PC-3 (cell line): ENCODE data around the gene UCHL5. TPM values are rescaled to one million over a fixed set of nuclear protein-coding genes. Genes with fewer than 3 reads are reported as not detected.

Experiments
- ATAC-seq: fragments of 200-7000 bp; cut with Tn5 transposase; 2 replicates; pipeline ENCODE4 v1.9.1; 2020; ENCODE audit warnings: mild to moderate bottlenecking, moderate library complexity
- BruUV-seq: library from RNA; stranded (reverse); fragments of 400-500 nt; replicated peaks from 2 replicates; lab custom pipeline; 2021; lab: Mats Ljungman, UMichigan
- CTCF ChIA-PET: fragments of 300-600 bp; sonication (Branson Sonifier 250); formaldehyde crosslinking; loops from one replicate; lab custom pipeline; 2022; ENCODE audit warnings: antibody characterized with exemption; lab: Charles Lee
- POLR2A ChIA-PET: fragments of 300-600 bp; sonication (Branson Sonifier 250); formaldehyde crosslinking; loops from one replicate; lab custom pipeline; 2022; ENCODE audit warnings: antibody characterized with exemption; ENCODE audit not compliant: unreplicated experiment; lab: Charles Lee
- DNase-seq: peaks from one replicate; pipeline ENCODE4 v3.0.0-alpha.2; 2015
- H2AFZ ChIP-seq: fragments of 300-600 bp; sonication (generic); 2 replicates; pipeline ENCODE4 v1.6.0; 2016; ENCODE audit warnings: antibody characterized with exemption, low read length
- H3F3A ChIP-seq: fragments of 300-600 bp; sonication (generic); one replicate; pipeline ENCODE4 v1.6.0; 2017; ENCODE audit warnings: antibody characterized with exemption, low read length, control low read depth, mild to moderate bottlenecking; ENCODE audit not compliant: unreplicated experiment
- H3K27ac ChIP-seq: fragments of 300-600 bp; sonication (generic); 2 replicates; pipeline ENCODE4 v1.5.1; 2016; ENCODE audit warnings: mild to moderate bottlenecking, low read length
- H3K27me3 ChIP-seq: fragments of 300-600 bp; sonication (generic); 2 replicates; pipeline ENCODE4 v1.6.1; 2016; ENCODE audit warnings: low read length, mixed read lengths
- H3K36me3 ChIP-seq: fragments of 300-600 bp; sonication (generic); 2 replicates; pipeline ENCODE4 v1.6.1; 2016; ENCODE audit warnings: low read depth, mixed run types, low read length, mixed read lengths
- H3K4me1 ChIP-seq: fragments of 300-600 bp; sonication (generic); 2 replicates; pipeline ENCODE4 v1.5.1; 2016; ENCODE audit warnings: low read length; ENCODE audit not compliant: insufficient read depth
- H3K4me2 ChIP-seq: fragments of 300-600 bp; sonication (generic); 2 replicates; pipeline ENCODE4 v1.6.0; 2016; ENCODE audit warnings: low read length
- H3K4me3 ChIP-seq: fragments of 300-600 bp; sonication (generic); 2 replicates; pipeline ENCODE4 v1.5.1; 2016; ENCODE audit warnings: mild to moderate bottlenecking, low read length, mixed read lengths
- H3K79me2 ChIP-seq: fragments of 300-600 bp; sonication (generic); 2 replicates; pipeline ENCODE4 v1.6.1; 2017; ENCODE audit warnings: low read length, mixed read lengths
- H3K9ac ChIP-seq: fragments of 300-600 bp; sonication (generic); 2 replicates; pipeline ENCODE4 v1.6.0; 2016; ENCODE audit warnings: mild to moderate bottlenecking, low read length
- H3K9me2 ChIP-seq: fragments of 300-600 bp; sonication (generic); replicated peaks from 2 replicates; pipeline ENCODE4 v1.6.1; 2016; ENCODE audit warnings: mixed run types, low read length, mixed read lengths
- H3K9me3 ChIP-seq: fragments of 300-600 bp; sonication (generic); 2 replicates; pipeline ENCODE4 v1.6.1; 2016; ENCODE audit warnings: low read length, mixed read lengths
- H4K20me1 ChIP-seq: fragments of 300-600 bp; sonication (generic); 2 replicates; pipeline ENCODE4 v1.6.1; 2016; ENCODE audit warnings: low read length, mixed read lengths
- EZH2 ChIP-seq: fragments of 300-600 bp; sonication (generic); IDR thresholded peaks from one replicate; pipeline ENCODE4 v1.6.1; 2017; ENCODE audit warnings: antibody characterized with exemption, mild to moderate bottlenecking, low read length; ENCODE audit not compliant: unreplicated experiment
- EZH2phosphoT487 ChIP-seq: fragments of 300-600 bp; sonication (generic); IDR thresholded peaks from 2 replicates; pipeline ENCODE4 v1.6.1; 2018; ENCODE audit warnings: mild to moderate bottlenecking, antibody characterized with exemption, low read length, borderline replicate concordance
- intact Hi-C: fragments of 100-400 bp; cut with micrococcal nuclease; formaldehyde crosslinking; loops from 2 replicates; pipeline ENCODE4 v1.9.0; 2023
- total RNA-seq: library from RNA; depleted of rRNA; stranded (reverse); fragments of >200 nt; gene quantifications from 2 replicates; pipeline ENCODE4 v1.2.3, GENCODE V29; 2014
- TF ChIP-seq, protein P1 (sequence below): fragments of 300-600 bp; sonication (generic); conservative IDR thresholded peaks from 2 replicates; pipeline ENCODE4 v1.5.1; 2017; ENCODE audit warnings: antibody characterized with exemption, low read depth, mild to moderate bottlenecking, low read length

UCHL5 gene
- total RNA-seq, 1 experiment from 2014 or later = 31.3 TPM

DNA sequence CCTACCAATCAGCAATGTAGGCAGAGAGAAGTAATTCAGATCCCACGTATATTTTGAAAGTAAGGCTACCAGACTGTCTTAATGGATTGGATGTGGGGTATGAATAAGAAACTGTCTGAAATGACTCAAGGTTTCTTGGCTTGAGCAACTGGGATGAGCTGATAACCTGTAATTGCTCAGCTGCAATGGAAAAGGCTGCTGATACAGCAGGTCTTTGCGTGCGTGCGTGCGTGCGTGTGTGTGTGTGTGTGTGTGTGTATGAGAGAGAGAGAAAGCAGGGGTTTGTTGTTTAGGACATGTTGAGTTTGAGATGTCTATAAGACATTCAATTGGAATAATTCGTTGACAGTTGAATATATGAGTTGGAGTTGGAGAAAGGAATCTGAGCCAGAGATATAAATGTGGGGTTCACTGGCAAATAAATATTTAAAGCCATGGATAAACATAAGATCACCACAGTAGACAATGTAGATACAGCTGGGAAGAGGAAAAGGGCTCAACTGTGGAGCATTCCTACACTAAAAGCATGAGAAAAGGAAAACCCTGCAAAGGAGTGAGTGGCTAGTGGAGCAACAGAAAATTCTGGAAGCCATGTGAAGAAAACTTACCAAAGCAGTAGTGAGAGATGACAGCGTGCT, 72.9 kb downstream of the UCHL5 start:
- no TSS peak for BruUV-seq
- no peaks in the 10 kb centered on the region for H3K27me3 ChIP-seq
- H3F3A ChIP-seq = no peaks in the 10 kb centered on the region
- POLR2A ChIA-PET = no interaction called here
- TF ChIP-seq EZH2 (no peak), EZH2phosphoT487 (no peak)
- TF ChIP-seq, protein P1, sequence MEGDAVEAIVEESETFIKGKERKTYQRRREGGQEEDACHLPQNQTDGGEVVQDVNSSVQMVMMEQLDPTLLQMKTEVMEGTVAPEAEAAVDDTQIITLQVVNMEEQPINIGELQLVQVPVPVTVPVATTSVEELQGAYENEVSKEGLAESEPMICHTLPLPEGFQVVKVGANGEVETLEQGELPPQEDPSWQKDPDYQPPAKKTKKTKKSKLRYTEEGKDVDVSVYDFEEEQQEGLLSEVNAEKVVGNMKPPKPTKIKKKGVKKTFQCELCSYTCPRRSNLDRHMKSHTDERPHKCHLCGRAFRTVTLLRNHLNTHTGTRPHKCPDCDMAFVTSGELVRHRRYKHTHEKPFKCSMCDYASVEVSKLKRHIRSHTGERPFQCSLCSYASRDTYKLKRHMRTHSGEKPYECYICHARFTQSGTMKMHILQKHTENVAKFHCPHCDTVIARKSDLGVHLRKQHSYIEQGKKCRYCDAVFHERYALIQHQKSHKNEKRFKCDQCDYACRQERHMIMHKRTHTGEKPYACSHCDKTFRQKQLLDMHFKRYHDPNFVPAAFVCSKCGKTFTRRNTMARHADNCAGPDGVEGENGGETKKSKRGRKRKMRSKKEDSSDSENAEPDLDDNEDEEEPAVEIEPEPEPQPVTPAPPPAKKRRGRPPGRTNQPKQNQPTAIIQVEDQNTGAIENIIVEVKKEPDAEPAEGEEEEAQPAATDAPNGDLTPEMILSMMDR = no peak
- no peak overlapping the region for H3K4me2 ChIP-seq
- DNase-seq (no peak), ATAC-seq (no peak)
- intact Hi-C loops = no loop called here
- H3K4me1 ChIP-seq = peaks cover 8% of the 10 kb centered on the region; the same call in 1 of the 2 replicates
- no peaks in the 10 kb centered on the region for H3K36me3 ChIP-seq
- H3K9ac ChIP-seq = no peak overlapping the region
- no peaks in the 10 kb centered on the region for H3K9me3 ChIP-seq
- no peak overlapping the region for H2AFZ ChIP-seq
- H3K27ac ChIP-seq = no peak overlapping the region
- CTCF ChIA-PET = no interaction called here
- H3K9me2 ChIP-seq = no peaks in the 10 kb centered on the region
- no peaks in the 10 kb centered on the region for H3K79me2 ChIP-seq
- no peak overlapping the region for H3K4me3 ChIP-seq
- H4K20me1 ChIP-seq = no peaks in the 10 kb centered on the region

DNA sequence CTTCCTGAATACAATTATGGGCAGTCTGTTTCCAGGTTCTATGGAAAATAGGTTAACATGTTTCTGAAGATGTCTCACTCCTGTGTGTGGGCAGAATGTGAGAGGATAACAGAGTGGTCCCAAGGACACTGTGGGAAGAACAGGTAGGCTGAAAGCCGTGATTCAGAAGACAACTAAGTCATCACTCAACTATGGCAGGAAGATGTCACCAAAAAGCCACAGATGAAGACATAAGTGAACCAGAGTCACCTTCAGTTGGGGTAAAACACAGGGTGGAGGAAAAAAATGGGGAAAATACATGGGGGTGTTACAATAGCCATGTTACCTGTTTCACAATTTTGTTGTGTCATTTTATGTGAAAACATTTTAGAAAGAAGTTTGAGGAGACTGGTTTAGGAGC, 75.1 kb downstream of the UCHL5 start:
- no peak overlapping the region for H2AFZ ChIP-seq
- CTCF ChIA-PET = no interaction called here
- no peak for ATAC-seq

More for the DNA sequence above, 75.1 kb downstream of the UCHL5 start:
- H3K27ac ChIP-seq = peak overlapping the region; percentile 31; the same call in 1 of the 2 replicates
- no peak overlapping the region for H3K4me3 ChIP-seq
- no peaks in the 10 kb centered on the region for H3K79me2 ChIP-seq
- no peaks in the 10 kb centered on the region for H3K27me3 ChIP-seq
- peak overlapping the region; percentile 6; the same call in 1 of the 2 replicates for H3K4me2 ChIP-seq
- no peaks in the 10 kb centered on the region for H3K9me2 ChIP-seq
- no peak overlapping the region for H3K9ac ChIP-seq
- H3K36me3 ChIP-seq = no peaks in the 10 kb centered on the region
- intact Hi-C loops = no loop called here
- BruUV-seq = no TSS peak
- DNase-seq = no peak
- peaks cover 8% of the 10 kb centered on the region; the same call in 1 of the 2 replicates for H3K4me1 ChIP-seq
- POLR2A ChIA-PET = no interaction called here
- H3F3A ChIP-seq = no peaks in the 10 kb centered on the region
- no peak for TF ChIP-seq EZH2phosphoT487
- no peak for TF ChIP-seq EZH2
- TF ChIP-seq, protein P1 = no peak
- no peaks in the 10 kb centered on the region for H4K20me1 ChIP-seq
- H3K9me3 ChIP-seq = no peaks in the 10 kb centered on the region
